A549 (cell line): ENCODE measurements around the gene ESAM.

Experiments
- USF2 ChIP-seq: fragments of 450-650 bp; IDR thresholded peaks from 2 replicates; pipeline ENCODE4 v1.6.1; 2014; ENCODE audit warnings: antibody characterized with exemption
- TF ChIP-seq, protein P1 (sequence below): fragments of >200 bp; sonication (Bioruptor Twin); formaldehyde crosslinking; IDR thresholded peaks from 3 replicates; pipeline ENCODE4 v1.5.1; 2016

GRCh38 chr11:124748481-124749343 lies 13.4 kb downstream of the ESAM start:
- TF ChIP-seq, protein P1, sequence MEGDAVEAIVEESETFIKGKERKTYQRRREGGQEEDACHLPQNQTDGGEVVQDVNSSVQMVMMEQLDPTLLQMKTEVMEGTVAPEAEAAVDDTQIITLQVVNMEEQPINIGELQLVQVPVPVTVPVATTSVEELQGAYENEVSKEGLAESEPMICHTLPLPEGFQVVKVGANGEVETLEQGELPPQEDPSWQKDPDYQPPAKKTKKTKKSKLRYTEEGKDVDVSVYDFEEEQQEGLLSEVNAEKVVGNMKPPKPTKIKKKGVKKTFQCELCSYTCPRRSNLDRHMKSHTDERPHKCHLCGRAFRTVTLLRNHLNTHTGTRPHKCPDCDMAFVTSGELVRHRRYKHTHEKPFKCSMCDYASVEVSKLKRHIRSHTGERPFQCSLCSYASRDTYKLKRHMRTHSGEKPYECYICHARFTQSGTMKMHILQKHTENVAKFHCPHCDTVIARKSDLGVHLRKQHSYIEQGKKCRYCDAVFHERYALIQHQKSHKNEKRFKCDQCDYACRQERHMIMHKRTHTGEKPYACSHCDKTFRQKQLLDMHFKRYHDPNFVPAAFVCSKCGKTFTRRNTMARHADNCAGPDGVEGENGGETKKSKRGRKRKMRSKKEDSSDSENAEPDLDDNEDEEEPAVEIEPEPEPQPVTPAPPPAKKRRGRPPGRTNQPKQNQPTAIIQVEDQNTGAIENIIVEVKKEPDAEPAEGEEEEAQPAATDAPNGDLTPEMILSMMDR = no peak
- no peak for TF ChIP-seq USF2
